Activated gamma-delta T cell treated with Interleukin-2 at 50 U/mL for 16 hours (primary cell): ENCODE results near the gene CT83.

Experiments used
- DNase-seq: peaks from one replicate; pipeline ENCODE4 v3.0.0-alpha.2; 2020

Gene CT83, protein sequence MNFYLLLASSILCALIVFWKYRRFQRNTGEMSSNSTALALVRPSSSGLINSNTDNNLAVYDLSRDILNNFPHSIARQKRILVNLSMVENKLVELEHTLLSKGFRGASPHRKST

DNA sequence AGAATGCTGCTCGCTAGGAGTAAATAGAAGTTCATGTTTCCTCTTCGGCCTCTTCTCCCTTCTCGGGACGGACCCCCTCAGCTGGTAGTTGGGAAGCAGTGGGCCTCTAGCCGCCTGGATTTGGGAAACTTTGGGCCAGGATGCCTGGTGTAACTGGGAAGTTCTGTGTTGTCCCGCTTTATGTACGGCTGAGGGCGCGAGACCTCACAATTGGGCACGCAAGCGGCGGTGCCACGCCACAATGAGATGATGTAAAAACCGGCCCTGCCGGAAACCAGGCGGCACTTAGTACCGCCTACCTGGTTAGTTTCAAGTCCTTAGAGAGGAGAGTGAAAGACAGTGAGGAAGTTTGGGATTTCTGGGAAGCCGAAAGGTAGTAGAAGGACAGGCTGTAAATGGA lies at the start of gene CT83:
Gene CT83, minus strand, starts transcription at position 155 of the 400 bp plus-strand sequence. Its CDS starts 120 bp downstream, at position 35.
- no peak for DNase-seq

DNA sequence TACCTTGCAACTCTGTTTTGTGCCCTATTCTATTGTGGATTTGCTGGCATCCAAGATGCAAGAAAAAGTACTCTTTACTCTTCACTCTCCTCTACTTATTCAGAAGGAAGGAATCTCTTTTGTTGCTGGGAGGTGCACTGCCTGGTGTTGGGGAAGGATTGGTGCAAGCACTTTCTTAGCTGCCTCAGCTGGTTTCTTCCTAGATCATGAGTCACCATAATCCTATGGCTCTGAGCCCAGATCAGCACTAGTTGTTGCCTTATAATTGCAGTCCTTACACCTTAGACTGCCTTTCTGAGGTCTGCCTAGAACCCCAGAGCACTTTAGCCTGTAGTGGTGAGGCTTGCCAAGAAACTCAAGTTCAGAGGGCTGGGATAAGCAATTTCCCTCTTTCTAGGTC lies 37.0 kb upstream of the CT83 start:
- no peak for DNase-seq

DNA sequence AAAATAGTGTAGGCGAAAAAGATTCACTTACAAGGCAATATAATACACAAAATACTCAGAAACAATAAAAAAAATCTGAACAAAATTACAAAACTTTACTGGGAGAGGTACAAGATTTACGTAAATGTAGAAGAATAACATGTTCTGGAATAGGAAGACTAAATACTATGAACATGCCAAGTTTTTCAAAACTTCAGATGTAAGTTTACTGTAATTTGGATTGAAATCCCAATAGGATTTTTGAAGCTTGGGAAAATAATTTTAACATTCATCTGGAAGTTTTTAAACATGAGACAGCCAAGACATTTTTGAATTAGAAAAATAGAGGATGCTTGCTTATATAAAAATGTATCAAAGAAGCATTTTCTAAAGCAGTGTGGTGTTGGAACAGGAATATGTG lies 30.5 kb upstream of the CT83 start:
- no peak for DNase-seq

DNA sequence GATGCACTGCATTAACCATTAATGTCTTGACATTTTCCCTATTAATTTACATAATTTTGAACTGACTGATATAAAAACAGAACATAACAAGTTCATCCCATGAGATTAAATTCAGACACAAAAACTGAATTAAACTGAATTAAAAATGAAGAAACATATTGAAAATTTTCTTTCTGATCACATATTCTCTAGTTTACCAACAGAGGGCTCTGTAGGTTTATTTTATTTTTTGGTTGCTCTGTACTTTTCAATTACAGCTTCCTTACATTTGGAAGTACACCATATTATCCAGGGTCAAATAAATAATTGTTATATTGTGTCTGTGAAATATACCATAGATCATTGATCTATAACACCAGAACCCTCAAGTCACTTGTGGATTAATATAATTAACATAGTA lies 27.3 kb upstream of the CT83 start:
- no peak for DNase-seq

DNA sequence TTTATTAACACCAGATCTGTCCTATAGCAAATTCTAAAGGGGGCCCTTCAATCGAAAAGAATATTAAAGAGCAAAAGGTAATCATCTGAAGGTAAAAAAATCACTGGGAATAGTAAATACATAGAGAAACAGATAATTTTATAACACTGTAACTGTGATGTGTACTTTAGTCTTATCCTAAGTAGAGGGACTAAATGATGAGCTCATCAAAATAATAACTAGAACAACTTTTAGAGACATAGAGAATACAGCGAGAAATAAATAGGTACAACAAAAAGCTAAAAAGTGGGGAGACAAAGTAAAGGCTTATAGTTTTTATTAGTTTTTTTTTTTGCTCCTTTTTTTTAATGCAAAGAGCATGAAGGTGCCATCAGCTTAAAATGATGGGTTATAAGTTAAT lies 17.3 kb upstream of the CT83 start:
- DNase-seq = no peak

DNA sequence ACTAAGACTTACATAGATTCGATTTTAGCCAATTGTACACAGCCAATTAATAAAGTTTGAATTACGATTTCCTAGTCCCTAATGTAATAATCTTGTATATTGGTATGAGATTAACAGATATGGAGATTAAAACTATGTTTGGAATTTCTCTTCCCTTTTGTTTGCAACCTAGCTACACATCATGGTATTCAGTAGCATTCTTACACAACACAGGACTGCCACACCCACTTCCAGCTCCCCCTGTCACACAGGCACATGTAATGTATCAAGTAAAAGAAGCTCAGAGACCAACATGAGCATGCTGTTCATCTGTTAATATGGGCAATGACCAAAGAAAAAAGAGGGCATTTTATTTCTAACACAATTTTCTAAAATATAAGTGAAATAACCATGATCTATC lies 13.6 kb downstream of the CT83 start:
- DNase-seq = no peak

DNA sequence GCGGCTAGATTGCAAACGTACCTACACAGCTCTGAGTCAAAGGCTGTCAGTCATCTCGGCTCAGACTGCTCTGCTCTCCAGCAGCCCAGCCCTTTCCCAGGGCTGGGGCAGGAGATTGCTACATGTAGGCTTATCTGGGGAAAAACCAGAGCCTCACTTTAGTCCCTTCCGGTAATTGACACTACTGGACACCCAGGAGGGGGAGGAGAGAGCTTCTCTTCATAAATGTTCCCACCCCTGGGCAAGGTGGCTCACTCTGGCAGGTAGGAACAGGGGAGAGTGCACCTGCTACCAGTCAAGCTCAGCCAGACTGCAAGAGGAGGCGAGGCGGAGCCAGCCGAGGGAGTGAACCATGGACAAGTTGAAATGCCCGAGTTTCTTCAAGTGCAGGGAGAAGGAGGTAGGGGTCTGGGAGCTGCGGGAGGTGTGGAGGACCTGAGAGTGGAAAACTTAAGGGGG lies 26.4 kb downstream of the CT83 start, which contains the start of gene SLC6A14:
Gene SLC6A14, plus strand, starts transcription at position 249 of the 459 bp plus-strand sequence. Its CDS starts 104 bp downstream, at position 353.
- no peak for DNase-seq

DNA sequence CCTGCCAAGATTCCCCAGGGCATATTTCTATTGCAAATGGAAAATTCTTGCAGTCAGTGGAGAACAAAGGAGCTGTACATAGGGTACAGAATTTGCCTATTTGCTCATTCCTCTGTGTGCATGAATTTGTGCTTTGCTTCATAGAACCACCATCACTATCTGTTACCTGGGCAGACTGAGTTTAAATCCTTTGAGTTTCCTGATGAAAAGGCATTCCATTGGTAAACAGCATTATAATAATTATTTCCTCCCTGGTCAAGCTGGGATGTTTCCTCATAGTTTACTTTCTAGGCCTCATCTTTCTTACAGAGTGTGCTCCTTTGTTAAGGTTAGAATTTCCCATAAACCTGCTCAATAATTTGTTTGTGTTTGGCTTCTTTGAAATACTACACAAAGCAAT lies 27.2 kb downstream of the CT83 start:
- DNase-seq = no peak

DNA sequence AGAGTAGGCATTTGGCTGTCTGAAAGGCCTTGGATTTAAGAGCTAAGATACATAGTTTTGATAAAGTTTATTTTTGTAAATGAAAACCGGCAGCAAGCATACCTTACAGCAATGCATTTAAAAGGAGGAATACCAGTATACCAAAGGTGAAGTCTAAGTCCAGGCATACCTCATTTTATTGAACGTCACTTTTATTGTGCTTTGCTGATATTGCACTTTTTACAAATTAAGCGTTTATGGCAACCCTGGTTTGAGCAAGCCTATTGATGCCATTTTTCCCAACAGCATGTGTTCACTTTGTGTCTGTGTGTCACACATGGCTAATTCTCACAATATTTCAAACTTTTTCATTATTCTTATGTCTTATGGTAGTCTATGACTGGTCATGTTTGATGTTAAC lies 34.8 kb downstream of the CT83 start:
- no peak for DNase-seq

DNA sequence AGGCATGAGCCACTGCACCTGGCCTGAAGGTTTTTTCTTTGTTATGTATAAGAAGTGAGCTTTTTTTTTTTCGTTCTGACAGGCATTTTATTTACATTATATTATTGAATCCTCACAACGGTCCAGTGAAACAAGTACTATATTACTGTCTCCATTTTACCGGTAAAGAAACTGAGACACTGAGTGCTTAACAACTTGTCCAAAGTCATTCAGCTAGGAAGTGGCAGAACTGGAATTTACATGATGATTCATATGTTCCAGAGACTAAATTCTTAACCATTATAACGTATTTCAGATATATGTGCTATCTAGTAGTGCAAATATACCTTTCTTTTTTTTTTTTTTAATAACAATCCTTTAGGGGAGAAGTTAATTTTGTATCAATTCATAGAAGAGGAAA lies 44.8 kb downstream of the CT83 start:
- no peak for DNase-seq

DNA sequence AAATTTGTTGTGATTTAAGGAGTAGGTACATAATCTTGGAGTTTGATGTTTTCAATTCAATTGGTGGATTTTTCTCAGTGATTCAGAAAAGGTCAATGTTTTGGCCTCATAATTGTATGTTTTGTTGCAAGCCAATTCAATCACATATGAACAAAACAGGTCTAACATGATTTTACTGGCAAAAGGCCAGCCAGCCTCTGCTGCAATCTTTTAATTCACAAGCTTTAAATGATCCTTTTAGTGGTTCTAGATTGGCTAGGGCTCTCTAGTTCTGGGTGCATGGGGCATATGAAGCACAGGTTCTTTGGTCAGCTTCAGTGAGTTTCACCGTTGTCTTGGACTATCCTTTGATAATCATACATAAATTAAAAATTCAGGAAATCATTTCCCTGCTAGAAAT lies 45.6 kb downstream of the CT83 start:
- DNase-seq = no peak

DNA sequence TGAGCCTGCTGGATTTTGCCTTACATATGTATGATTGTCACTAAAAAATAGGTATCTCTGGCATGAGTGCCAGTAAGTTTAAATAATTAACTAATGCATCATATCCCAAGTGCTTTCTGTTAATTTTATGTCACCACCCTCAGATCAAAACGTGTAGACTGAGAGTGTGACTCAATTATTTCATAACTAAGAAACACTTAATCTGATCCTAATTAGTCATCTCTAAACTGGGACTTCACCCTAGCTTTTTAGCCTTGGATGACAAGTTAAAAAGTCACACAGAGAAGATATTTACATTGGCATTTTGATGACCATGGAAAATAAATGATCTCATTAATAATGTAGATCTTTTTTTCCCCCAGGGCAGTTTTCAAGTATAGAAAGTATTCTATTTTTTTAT lies 49.5 kb downstream of the CT83 start:
- DNase-seq = no peak
